IMR-90 (cell line): ENCODE measurements around the gene GPC4. TPM values are rescaled to one million over a fixed set of nuclear protein-coding genes. Genes with fewer than 3 reads are reported as not detected.

Source experiments
- ATAC-seq: fragments of 200-7000 bp; cut with Tn5 transposase; 2 replicates; pipeline ENCODE4 v1.9.1; 2020; ENCODE audit warnings: low read depth, mild to moderate bottlenecking, moderate library complexity
- BruUV-seq: library from RNA; stranded (reverse); fragments of 400-500 nt; replicated peaks from 2 replicates; lab custom pipeline; 2021; lab: Mats Ljungman, UMichigan
- CTCF ChIA-PET: fragments of 300-600 bp; formaldehyde crosslinking; extraction: SDS; loops from one replicate; lab custom pipeline; 2021; ENCODE audit warnings: antibody characterized with exemption; lab: Yijun Ruan, JAX
- POLR2A ChIA-PET: fragments of 300-600 bp; sonication (Branson Sonifier 250); formaldehyde crosslinking; loops from one replicate; lab custom pipeline; 2022; ENCODE audit warnings: antibody characterized with exemption; ENCODE audit not compliant: unreplicated experiment; lab: Charles Lee
- DNase-seq: peaks from one replicate; pipeline ENCODE4 v3.0.0; 2013
- H2AFZ ChIP-seq: replicated peaks from 2 replicates; pipeline ENCODE3; 2013; ENCODE audit warnings: low read length, mild to moderate bottlenecking; ENCODE audit not compliant: poor library complexity
- H2AK5ac ChIP-seq: 2 replicates; pipeline ENCODE4 v1.6.1; 2013; ENCODE audit warnings: low read depth, low read length, inconsistent platforms
- H2AK9ac ChIP-seq: replicated peaks from 2 replicates; pipeline ENCODE3; 2013; ENCODE audit warnings: mild to moderate bottlenecking, low read depth, low read length, moderate library complexity; ENCODE audit not compliant: poor library complexity
- H2BK120ac ChIP-seq: 2 replicates; pipeline ENCODE4 v1.6.1; 2013; ENCODE audit warnings: low read depth, low read length, inconsistent platforms
- H2BK15ac ChIP-seq: 3 replicates; pipeline ENCODE4 v1.6.1; 2013; ENCODE audit warnings: low read depth, low read length, inconsistent platforms
- H2BK20ac ChIP-seq: 2 replicates; pipeline ENCODE4 v1.6.1; 2013; ENCODE audit warnings: low read depth, mild to moderate bottlenecking, inconsistent platforms, low read length, moderate library complexity
- H2BK5ac ChIP-seq: 2 replicates; pipeline ENCODE4 v1.6.1; 2013; ENCODE audit warnings: mild to moderate bottlenecking, low read depth, low read length, inconsistent platforms; ENCODE audit not compliant: poor library complexity, severe bottlenecking
- H3K14ac ChIP-seq: replicated peaks from 2 replicates; pipeline ENCODE4 v1.6.1; 2013; ENCODE audit warnings: low read depth, low read length, inconsistent platforms
- H3K18ac ChIP-seq: 2 replicates; pipeline ENCODE4 v1.6.1; 2013; ENCODE audit warnings: low read depth, low read length, control low read depth
- H3K23ac ChIP-seq: 2 replicates; pipeline ENCODE4 v1.6.1; 2013; ENCODE audit warnings: low read depth, low read length, inconsistent platforms
- H3K27ac ChIP-seq: 2 replicates; pipeline ENCODE4 v1.5.1; 2013; ENCODE audit warnings: mild to moderate bottlenecking, control low read depth, low read length; ENCODE audit not compliant: insufficient read depth
- H3K27me3 ChIP-seq: 2 replicates; pipeline ENCODE4 v1.6.1; 2013; ENCODE audit warnings: low read length; ENCODE audit not compliant: control insufficient read depth, insufficient read depth
- H3K36me3 ChIP-seq: 2 replicates; pipeline ENCODE4 v1.6.1; 2013; ENCODE audit warnings: low read length, mixed read lengths; ENCODE audit not compliant: control insufficient read depth, insufficient read depth
- H3K4ac ChIP-seq: 2 replicates; pipeline ENCODE4 v1.6.1; 2013; ENCODE audit warnings: low read depth, low read length, inconsistent platforms
- H3K4me1 ChIP-seq: 2 replicates; pipeline ENCODE4 v1.6.1; 2013; ENCODE audit warnings: low read length, mixed read lengths; ENCODE audit not compliant: control insufficient read depth, insufficient read depth
- H3K4me2 ChIP-seq: 2 replicates; pipeline ENCODE4 v1.6.1; 2013; ENCODE audit warnings: low read depth, mild to moderate bottlenecking, control low read depth, low read length, moderate library complexity
- H3K4me3 ChIP-seq: 2 replicates; pipeline ENCODE4 v1.5.1; 2013; ENCODE audit warnings: low read depth, mild to moderate bottlenecking, control low read depth, low read length, moderate library complexity; ENCODE audit not compliant: insufficient read depth
- H3K56ac ChIP-seq: 2 replicates; pipeline ENCODE4 v1.6.1; 2013; ENCODE audit warnings: low read length, inconsistent platforms; ENCODE audit not compliant: insufficient read depth; ENCODE audit errors: extremely low read depth
- H3K79me1 ChIP-seq, 2 experiments: 2 replicates each; pipeline ENCODE4 v1.6.1; 2013; ENCODE audit warnings: low read length in 2 of 2, inconsistent platforms in 1 of 2, low read depth in 1 of 2
- H3K9ac ChIP-seq: 2 replicates; pipeline ENCODE4 v1.6.1; 2013; ENCODE audit warnings: low read depth, low read length, control low read depth
- H3K9me1 ChIP-seq: 2 replicates; pipeline ENCODE4 v1.6.1; 2013; ENCODE audit warnings: low read length, inconsistent platforms; ENCODE audit not compliant: insufficient read depth
- H3K9me3 ChIP-seq: 2 replicates; pipeline ENCODE4 v1.6.1; 2013; ENCODE audit warnings: low read length; ENCODE audit not compliant: control insufficient read depth, insufficient read depth
- H4K20me1 ChIP-seq: 2 replicates; pipeline ENCODE4 v1.6.1; 2013; ENCODE audit warnings: low read length, inconsistent platforms; ENCODE audit not compliant: insufficient read depth
- H4K5ac ChIP-seq: 2 replicates; pipeline ENCODE4 v1.6.1; 2013; ENCODE audit warnings: mild to moderate bottlenecking, low read depth, low read length, control low read depth
- H4K8ac ChIP-seq, 2 experiments: 2 replicates each; pipeline ENCODE4 v1.6.1; 2013; ENCODE audit warnings: low read depth in 2 of 2, low read length in 2 of 2, control low read depth in 1 of 2, inconsistent platforms in 1 of 2
- H4K91ac ChIP-seq: 2 replicates; pipeline ENCODE4 v1.6.1; 2013; ENCODE audit warnings: low read depth, low read length, inconsistent platforms; ENCODE audit not compliant: insufficient read depth
- CHD1 ChIP-seq: IDR thresholded peaks from 2 replicates; pipeline ENCODE4 v1.6.1; 2012; ENCODE audit warnings: low read depth, low read length, improper control_type of control experiment
- CTCF ChIP-seq: conservative IDR thresholded peaks from 2 replicates; pipeline ENCODE4 v1.5.1; 2012; ENCODE audit warnings: mild to moderate bottlenecking, low read depth, low read length, improper control_type of control experiment
- ELK1 ChIP-seq: fragments of 150-350 bp; IDR thresholded peaks from 2 replicates; pipeline ENCODE4 v1.6.1; 2016; ENCODE audit warnings: low read depth, mild to moderate bottlenecking, low read length, moderate library complexity, borderline replicate concordance
- NFE2L2 ChIP-seq: fragments of 150-350 bp; IDR thresholded peaks from 2 replicates; pipeline ENCODE4 v1.6.1; 2016; ENCODE audit warnings: low read depth, mild to moderate bottlenecking, low read length
- POLR2A ChIP-seq: IDR thresholded peaks from 2 replicates; pipeline ENCODE4 v1.6.1; 2012; ENCODE audit warnings: mild to moderate bottlenecking, low read depth, low read length
- RAD21 ChIP-seq: IDR thresholded peaks from 2 replicates; pipeline ENCODE4 v1.6.1; 2012; ENCODE audit warnings: low read length, improper control_type of control experiment
- WGBS, 2 experiments: methylation state at CpG; one replicate each; pipeline versions ENCODE4 v1.1.5 to v1.1.7; 2013; ENCODE audit warnings: missing lambda C conversion rate in 2 of 2; ENCODE audit not compliant: insufficient read length in 1 of 2; ENCODE audit errors: extremely low coverage in 2 of 2; 5-methylcytosine and 5-hydroxymethylcytosine counted together
- dilution Hi-C: fragments of 300-500 bp; cut with HindIII; formaldehyde crosslinking; loops from one replicate; pipeline ENCODE4 v1.14.3; 2018; ENCODE audit warnings: low sequenced_read_pairs; ENCODE audit not compliant: unreplicated experiment
- in situ Hi-C: fragments of 300-500 bp; cut with MboI; formaldehyde crosslinking; loops from 3 replicates; pipeline ENCODE4 v1.14.3; 2019; ENCODE audit warnings: low sequenced_read_pairs, inconsistent platforms, mixed read lengths
- intact Hi-C: fragments of 100-400 bp; cut with micrococcal nuclease; formaldehyde crosslinking; loops from 2 replicates; pipeline ENCODE4 v1.10.0; 2022
- polyA plus RNA-seq, 3 experiments: library from polyadenylated mRNA; depleted of rRNA; stranded (reverse); fragments of >200 nt; gene quantifications; 2 replicates each; pipeline ENCODE4 v1.2.3, GENCODE V29; 2012; ENCODE audit warnings: low replicate concordance in 1 of 3
- total RNA-seq: library from RNA; depleted of rRNA; stranded (reverse); fragments of >200 nt; gene quantifications from 2 replicates; pipeline ENCODE4 v1.2.3, GENCODE V29; 2012

Gene GPC4
- total and polyA plus RNA-seq, 2 of the 4 experiments (the other 2 are of a cell fraction): 0.54 to 1.6 TPM

- no peak for DNase-seq
- H4K20me1 ChIP-seq: no peaks in the 10 kb centered on the region
These were observed 40.4 kb downstream of the GPC4 start for GRCh38 chrX:133374874-133375387.

More at GRCh38 chrX:133374874-133375387, 40.4 kb downstream of the GPC4 start:
- WGBS, 2 experiments: no CpG with 5 or more reads among the region's 2 CpGs
- no peaks in the 10 kb centered on the region for H3K9me1 ChIP-seq
- BruUV-seq: no TSS peak
- no peak overlapping the region for H2BK15ac ChIP-seq
- H4K5ac ChIP-seq: no peak overlapping the region
- H3K9ac ChIP-seq: no peak overlapping the region
- TF ChIP-seq RAD21 (no peak), NFE2L2 (no peak), ELK1 (no peak), CTCF (no peak), CHD1 (no peak), POLR2A (no peak)
- H3K4me3 ChIP-seq: no peak overlapping the region
- no peak overlapping the region for H2BK20ac ChIP-seq
- no peak overlapping the region for H4K8ac ChIP-seq
- H3K36me3 ChIP-seq: no peaks in the 10 kb centered on the region
- POLR2A ChIA-PET: no interaction called here
- H2AK5ac ChIP-seq: no peak overlapping the region
- H3K79me1 ChIP-seq: no peaks in the 10 kb centered on the region
- no peak overlapping the region for H4K91ac ChIP-seq
- no peak overlapping the region for H2BK120ac ChIP-seq
- ATAC-seq: no peak
- dilution Hi-C loops (no loop called here), intact Hi-C loops (no loop called here), in situ Hi-C loops (no loop called here)
- no peak overlapping the region for H3K18ac ChIP-seq
- H3K4me2 ChIP-seq: no peak overlapping the region
- no peak overlapping the region for H2AFZ ChIP-seq
- no peaks in the 10 kb centered on the region for H3K4me1 ChIP-seq
- H3K9me3 ChIP-seq: no peaks in the 10 kb centered on the region
- no peak overlapping the region for H2BK5ac ChIP-seq
- H2AK9ac ChIP-seq: no peak overlapping the region
- no peak overlapping the region for H3K14ac ChIP-seq
- CTCF ChIA-PET: no interaction called here
- no peak overlapping the region for H3K23ac ChIP-seq
- no peaks in the 10 kb centered on the region; the same call in 1 of the 2 replicates for H3K27me3 ChIP-seq
- H3K27ac ChIP-seq: no peak overlapping the region
- no peak overlapping the region for H3K56ac ChIP-seq
- H3K4ac ChIP-seq: no peak overlapping the region
